ENCODE results near the gene DBN1.

Gene DBN1

DNA sequence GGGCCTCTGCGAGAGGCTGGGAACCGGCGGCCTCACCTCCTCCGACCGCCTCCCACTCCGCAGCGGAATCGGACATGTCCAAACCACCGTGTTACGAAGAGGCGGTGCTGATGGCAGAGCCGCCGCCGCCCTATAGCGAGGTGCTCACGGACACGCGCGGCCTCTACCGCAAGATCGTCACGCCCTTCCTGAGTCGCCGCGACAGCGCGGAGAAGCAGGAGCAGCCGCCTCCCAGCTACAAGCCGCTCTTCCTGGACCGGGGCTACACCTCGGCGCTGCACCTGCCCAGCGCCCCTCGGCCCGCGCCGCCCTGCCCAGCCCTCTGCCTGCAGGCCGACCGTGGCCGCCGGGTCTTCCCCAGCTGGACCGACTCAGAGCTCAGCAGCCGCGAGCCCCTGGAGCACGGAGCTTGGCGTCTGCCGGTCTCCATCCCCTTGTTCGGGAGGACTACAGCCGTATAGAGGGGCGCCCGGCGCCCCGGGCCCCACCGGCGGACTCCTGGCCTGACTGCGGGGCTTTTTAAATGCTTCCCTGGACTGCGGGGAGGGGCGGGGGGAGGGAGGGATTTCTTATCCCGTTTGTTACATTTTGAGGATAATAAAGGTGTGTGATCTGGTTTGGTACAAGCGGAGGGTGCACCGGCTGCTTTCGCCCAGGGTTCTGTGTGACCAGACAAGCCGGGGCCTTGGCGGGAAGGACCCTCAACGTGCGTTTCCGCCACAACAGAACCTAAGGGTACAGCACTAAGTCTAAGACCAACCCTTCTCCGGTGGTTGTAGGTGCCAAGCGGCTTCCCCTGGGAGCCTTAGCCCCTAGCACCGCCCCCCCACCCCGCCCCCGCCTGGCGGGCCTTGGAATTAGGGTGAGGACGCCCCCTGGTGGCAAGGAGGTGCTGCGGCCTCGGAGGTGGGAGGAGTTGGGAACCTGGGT, 17.5 kb downstream of the DBN1 start:
- peak; percentile 87 for DNase-seq (ENCODE audit: low read depth, low spot score)

DNA sequence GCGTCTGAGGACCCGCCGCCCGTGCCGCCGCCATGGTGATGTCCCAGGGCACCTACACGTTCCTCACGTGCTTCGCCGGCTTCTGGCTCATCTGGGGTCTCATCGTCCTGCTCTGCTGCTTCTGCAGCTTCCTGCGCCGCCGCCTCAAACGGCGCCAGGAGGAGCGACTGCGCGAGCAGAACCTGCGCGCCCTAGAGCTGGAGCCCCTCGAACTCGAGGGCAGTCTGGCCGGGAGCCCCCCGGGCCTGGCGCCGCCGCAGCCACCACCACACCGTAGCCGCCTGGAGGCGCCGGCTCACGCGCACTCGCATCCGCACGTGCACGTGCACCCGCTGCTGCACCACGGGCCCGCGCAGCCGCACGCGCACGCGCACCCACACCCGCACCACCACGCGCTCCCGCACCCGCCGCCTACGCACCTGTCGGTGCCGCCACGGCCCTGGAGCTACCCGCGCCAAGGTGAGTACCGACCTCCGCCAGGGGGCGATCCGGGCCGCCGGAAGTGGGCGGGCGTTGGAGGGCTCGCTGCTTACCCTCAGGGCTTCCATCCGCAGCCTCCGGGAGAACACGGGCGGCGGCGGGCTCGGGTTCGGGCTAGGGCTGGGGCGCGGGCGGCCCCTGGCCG, 18.3 kb downstream of the DBN1 start:
- DNase-seq (ENCODE audit: low read depth, low spot score), result no peak

DNA sequence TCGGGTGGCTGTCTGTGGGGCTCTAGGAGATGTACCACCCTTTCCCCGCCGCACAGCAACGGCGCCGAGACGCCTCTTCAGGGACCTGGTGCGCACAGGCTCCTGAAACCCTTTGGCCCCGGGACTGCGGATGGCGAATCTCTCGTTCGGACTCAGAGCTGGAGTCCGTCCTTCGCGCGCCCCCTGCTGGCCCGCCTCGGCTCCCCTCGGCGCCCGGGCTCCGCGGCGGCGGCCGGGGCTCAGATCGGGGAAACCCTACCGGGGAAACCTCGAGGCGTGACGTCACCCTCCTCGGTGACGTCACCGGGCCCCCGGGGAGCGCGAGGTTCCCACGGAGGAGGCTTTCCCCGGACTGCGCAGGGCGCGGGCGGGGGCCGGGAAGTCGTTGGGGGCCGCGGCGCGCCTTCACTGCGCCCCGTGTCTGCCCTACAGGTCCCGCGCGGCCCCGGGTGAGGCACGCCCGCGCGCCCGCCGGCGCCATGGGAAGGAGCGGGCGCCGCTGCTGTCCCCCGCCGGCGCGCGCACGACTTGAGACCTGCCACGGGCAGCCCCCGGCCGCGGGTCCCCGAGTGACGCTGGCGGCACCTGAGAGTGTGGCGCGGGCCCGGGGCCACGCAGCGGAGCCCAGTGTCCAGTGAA, 18.9 kb downstream of the DBN1 start:
- DNase-seq (ENCODE audit: low read depth, low spot score), result peak; percentile 76

DNA sequence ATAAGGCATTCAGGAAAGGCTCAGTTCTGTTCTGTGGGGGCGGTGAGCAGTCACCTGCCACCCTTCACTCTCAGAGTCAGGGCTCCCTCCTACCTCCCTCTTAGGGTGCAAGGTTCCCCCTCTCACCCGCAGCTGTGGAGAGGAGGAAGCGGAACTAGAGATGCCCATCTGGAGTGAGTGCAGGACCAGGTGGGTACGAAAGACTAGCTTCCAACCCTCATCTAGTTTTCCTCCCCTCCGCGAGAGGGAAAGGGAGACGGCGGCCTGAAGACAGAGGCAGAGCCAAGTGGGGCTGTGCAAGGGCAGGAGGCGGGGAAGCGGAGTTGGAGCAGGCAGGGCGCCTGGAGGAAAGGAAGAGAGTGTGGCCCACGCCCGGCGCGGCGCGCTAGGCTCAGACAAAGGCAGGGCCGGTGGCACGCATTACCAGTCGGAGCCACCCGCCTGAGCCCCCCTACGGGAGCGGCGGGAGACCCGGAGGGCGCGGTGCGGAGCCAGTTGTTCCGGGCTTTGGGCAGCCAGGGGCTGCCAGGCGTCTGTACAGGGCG, 19.5 kb downstream of the DBN1 start:
- no peak for DNase-seq (ENCODE audit: low read depth, low spot score)

DNA sequence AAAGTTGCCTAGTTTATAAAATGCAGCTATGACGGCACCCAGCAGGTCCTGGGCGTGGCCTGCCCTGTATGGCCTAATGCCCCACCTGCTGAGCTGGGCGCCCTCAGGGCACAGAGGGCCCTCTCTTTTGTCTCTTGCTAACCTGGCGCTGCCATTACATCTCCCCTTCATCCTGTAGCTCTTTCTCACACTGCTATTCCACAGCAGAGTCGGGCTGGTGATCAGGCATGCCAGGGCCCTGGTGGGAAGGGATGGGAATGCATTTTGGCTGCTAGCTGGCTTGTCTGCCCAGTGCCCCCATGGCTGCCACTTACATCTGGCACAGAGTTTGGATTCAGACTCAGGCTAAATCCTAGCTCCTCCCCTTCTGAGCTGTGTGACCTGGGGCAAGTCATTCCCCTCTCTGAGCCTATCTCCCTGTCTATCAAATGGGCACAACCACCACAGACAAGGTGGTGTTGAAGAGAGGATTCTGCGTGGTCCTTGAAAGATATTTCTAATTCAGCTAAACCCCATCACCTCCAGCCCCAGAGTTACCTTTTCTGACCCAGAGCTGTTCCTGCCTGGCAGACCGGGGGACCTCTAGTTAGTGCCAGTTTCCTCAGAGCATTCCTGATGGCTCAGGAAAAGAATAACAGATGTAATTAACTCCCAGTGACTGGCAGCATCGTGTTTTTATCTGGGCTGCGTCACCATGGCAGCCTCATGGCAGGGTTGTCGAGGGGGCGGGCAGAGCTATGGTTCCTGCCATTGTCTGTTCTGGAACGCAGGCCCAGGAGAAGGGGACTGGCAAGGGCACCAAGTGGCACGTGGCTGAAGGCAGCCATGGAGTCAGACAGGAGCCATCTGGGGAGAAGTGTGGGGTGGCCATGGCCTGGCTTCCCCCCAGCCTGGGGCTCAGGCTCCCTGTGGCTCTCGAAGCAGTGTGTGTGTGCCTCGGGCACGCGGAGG, 20.5 kb downstream of the DBN1 start:
- DNase-seq (ENCODE audit: low read depth, low spot score), result no peak

DNA sequence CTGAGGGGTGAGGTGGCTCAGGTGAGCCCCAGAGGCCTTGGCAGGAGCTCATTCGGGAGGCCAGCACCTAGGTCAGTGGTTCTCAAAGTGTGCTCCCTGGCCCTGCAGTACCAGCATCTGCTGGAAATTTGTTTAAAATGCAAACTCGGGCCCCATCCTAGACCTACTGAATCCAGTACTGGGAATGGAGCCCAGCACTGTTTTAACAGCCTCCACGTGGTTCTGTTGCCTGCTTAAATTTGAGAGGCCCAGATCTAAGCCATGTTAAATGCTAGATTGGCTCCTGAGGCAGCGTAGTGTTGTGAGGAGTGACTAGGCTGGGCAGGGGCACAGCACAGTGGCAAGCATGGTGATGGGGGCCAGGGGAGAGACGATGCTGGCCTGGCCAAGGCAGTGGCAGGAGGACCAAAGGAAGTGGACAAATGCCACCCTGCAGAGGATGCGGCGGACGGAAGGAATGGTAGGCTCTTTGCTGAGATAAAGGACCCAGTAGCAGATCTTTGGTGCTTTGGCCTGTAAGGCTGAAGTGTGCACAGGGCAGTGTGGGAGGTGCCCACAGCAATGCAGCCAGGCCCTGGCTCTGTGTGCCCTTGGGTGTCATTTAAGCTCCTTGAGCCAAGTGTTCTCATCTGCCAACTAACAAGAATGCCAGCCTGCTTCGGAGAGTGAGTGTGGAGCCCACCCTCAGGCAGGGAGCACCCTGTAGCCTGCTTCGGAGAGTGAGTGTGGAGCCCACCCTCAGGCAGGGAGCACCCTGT, 22.6 kb downstream of the DBN1 start:
- DNase-seq (ENCODE audit: low read depth, low spot score), result no peak

DNA sequence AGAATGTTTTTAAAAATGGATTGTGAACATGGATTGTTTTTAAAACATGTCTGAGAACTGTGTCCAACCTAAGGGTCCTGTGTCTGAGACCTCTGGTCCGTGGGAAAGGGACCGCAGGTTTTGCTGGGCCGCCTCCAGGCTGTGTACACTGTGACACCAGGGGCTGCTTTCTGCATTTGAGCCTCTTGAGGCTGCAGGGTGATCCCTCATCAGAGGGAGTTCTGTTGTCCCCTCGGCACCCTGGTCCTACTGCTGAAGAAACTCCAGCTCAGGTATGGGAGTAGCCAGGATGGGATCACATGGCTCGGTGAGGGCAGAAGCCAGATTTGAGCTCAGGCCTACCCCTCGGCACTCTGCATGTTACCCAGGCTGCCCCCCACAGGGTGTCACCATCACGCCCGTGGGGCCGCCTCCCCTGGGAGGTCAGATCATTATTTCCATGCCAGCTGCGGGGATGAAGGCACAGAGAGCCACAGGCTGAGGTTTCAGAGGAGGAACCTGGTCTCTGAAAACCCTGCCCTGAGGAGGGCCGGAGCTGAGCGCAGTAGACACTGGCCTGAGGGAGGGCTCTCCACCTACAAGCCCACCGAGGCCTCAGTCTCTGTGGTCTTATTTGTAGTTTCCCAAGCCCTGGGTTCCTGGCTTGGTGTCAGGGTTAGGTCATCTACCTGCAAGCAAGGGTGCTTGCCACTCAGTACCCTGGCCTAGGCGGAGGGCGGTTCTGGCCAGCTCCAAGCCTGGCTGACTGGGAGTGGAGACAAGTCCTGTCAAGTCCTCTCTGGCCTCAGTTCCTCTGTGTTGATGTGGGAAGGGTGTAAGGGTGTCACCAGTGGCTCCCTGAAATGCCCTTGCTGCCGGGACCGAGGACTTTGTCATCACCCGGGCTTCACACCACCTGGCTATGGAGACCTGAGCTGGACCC, 24.0 kb downstream of the DBN1 start:
- DNase-seq (ENCODE audit: low read depth, low spot score), result no peak

DNA sequence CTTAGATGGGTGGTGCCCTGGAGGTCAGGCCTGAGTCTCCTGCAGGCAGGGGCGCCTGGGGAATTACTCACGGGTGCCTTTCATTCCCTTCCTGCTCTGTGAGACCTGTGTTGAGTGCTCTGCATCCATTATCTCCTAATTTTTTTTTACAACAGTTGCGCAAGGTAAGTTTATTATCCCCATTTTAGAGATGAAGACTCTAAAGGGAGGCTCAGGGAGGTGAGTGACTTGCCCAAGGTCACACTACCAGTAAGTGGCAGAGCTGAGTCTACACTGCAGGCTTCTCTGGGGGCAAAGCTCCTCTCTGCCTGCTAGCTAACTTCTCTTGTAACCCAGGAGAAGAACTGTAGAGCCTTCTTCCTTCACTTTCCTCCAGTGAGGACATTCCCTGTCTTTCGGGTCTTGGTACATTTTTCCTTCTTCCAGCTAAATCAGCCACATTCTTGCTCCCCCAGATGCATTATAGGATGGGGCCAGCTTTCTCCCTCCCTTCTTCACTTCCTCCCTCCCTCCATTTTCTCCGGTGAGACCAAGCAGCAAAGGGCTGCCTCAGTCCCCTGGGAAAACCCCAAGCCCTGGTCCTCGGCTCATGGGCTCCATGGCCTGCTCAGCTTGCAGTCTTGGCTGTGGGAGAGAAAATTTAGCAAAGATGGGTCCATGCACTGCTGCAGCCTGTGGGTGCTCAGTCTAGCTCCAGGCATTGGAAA, 25.0 kb downstream of the DBN1 start:
- no peak for DNase-seq (ENCODE audit: low read depth, low spot score)

DNA sequence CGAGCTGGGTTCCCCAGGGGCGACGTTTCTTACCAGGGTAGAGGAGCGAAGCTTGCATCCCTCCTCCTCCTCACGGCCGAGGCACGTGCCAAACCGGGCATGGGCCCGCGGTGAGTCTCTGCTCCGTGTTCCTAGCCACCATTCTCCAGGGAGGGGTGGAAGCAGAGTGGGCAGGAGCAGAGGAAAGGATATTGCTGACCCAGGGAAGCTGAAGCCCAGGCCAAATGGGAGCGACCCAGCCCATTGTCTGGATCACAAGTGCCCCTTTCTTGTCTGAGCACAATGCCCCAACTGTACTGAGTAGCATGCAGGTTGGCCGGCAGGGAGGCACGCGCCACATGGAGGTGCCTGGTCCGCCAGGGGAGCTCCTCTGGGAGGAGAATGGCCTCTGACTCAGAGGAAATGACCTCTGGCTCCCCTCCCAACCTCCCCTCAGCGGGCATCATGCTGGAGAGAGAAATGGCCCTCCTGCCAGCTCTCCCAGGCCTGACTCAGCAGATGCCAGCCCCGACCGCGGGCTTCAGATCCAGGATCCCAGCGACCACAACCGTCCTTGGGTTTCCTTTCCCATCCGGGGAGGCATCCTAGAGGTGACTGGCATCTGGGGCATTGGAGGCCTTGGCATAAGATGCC, 25.7 kb downstream of the DBN1 start:
- DNase-seq (ENCODE audit: low read depth, low spot score), result no peak

DNA sequence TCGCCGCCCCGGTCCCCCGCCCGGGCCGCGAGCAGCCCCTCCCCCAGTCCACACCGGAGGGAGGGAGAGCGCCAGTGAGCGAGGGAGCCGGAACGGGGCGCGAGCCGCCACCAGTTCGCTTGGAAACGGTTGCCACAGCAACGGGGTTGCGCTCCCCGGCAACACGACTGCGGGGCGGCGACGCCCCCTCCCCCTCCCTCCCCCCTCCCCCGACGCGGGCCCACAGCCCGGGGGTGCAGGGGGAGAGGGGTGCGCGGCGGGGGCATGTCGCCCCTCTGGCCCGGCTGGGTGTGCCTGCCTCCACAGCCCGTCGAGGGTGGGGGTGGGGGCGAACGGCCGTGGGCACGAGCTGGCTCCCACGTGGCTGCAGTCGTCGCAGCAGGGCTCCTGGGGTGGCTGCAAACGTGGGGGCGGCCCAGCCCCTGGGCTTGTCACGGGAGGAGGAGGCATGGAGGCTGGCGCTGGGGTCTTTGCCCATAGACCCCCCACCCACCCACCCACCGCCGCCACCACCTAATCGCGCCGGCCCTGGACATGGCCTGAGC, 26.3 kb downstream of the DBN1 start:
- no peak for DNase-seq (ENCODE audit: low read depth, low spot score)

DNA sequence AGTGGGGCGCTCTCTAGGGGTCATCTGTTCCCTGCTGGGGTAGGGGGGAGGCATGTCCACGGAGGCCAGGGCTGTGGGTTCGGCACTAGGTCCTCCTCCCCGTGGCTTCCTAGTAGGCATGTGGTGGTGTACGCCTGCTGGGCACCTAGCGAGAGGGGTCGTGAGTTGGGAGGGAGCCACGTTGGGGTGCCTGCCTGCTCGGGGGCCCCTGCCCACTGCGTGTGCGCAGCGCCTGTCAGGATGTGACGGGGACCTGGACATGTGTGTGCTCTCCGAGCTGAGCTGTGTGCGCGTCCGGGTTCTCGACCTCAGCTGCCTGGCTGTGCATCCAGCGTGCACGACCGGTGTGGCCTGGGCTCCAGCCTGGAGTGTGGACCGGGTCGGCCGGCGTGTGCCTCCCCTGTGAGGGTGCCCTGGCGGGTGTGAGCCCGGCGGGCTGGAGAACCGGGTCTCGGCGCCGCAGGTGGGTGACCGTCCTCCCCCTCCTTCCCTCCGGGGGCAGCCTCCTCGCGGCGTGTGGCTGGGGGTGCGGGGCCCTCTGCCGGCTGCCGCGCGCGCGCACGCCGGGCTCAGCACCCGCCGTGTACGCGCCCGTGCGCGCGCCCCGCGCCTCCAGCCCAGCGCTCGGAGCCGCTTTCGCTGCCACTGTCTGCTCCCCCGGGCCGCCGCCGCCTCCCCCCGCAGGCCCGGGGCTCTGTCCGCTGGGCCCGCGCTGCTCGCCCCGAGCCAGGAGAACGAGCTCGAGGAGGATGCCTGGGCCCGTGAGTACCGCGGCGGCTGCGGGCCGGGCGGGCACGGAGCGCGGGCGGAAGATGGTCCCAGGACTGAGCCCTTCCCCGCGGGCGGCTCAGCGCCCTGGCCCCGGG, 27.0 kb downstream of the DBN1 start, which contains the start of gene PRR7:
Gene PRR7 (plus strand): TSS at position 615 of the 866 bp plus-strand sequence. CDS start 8,254 bp downstream, outside the sequence.
- DNase-seq (ENCODE audit: low read depth, low spot score), result no peak

DNA sequence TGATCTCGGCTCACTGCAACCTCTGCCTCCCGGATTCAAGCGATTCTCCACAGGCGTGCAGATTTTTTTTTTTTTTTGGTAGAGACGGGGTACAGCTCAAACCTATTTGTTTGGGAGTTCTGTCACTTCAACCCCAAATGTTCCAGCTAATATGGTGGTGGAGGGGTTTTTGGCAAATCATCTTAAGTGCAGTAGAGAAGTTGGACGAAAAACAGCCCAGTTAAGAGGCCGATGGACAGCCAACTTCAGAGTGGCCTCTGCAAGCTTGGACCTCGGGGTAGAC, 27.6 kb downstream of the DBN1 start:
- DNase-seq (ENCODE audit: low read depth, low spot score), result no peak

DNA sequence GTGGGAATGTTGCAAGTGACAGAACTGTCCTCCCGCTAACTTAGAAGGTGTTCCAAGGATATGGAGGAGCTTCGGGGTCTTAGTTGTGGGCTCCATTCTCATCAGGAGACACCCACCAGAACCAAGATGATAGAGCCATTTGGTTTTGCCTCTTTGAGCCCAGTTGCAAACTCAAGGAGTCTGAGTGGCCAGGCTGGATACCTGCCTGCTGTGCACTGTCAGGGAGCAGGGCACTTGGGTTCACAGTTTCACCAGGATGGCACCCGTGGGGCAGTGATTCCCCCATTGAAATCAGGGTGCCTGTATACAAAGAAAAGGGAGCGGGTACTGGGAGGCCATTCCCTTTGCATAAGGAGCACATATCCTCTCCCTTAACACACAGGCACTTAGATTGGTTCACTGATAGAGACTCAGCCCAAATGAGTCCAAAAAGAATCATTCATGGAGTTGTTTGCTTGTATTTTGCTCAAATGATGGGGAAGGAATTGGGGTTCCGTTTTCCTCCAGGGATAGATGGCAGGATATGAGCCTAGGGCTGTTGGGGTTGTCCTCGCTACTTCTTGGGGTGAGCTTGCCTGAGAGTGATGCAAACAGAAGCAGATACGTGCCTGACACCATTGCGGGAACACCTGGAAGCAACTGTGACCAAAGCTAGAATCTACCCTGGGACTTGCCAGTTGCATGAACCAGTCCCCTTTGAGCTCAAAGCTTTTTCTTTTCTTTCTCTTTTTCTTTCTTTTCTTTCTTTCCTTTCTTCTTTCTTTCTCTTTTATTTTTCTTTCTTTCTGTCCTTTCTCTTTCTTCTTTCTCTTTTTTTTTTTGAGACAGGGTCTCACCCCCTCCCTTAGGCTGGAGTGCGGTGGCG, 28.1 kb downstream of the DBN1 start:
- DNase-seq (ENCODE audit: low read depth, low spot score), result no peak

DNA sequence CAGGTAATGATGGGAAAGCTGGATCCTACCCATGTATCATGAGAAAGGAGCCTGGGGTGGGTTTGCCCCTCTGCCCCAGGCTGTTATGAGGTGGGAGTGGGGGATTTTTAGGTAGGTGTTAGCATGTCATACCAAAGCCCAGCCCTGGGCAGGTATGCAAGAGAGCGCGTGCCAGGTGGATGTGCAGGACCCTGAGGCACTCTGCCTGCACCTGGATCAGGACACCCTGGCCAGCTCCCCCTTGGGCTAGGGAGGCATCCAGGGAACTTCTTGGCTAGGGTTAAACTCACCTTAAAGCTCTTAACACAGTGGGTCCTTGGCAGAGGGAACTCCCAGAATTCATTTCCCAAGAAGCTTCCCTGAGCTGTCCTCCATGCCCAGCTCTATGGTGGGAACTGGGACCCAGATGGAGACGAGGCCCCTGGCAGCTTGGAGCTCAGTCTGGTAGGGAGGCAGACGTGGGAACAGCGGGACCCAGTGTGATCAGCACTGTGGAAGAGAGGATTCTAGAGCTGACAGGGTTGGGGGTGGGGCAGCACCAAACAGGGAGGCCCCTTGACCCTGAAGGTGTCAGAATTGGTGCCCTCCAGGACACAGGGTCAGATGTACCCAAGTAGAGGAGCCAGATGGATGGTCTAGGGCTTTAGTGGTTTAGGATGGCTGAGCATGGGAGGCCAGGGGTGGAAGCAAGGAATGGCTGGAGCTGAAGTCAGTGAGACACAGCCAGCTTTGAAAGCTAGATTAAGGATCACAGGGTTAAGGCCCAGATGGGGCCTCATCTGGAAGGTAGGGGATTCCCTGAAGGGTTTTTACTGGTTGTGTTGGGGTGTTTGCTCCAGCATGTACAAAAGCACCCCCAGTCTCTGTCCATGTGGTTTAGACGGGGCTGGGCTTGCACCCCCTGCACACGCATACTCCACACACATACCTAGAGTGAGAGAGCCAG, 29.1 kb downstream of the DBN1 start:
- no peak for DNase-seq (ENCODE audit: low read depth, low spot score)

Measured in smooth muscle cell of the brain vasculature (primary cell).